ENCODE results near the gene MTMR1. TPM values are rescaled to one million over a fixed set of nuclear protein-coding genes. Genes with fewer than 3 reads are reported as not detected.

Gene MTMR1
- total RNA-seq (16.4 and 18.0 TPM in 2 replicates), polyA plus RNA-seq (11.9 and 19.0 TPM in 2 replicates)

DNA sequence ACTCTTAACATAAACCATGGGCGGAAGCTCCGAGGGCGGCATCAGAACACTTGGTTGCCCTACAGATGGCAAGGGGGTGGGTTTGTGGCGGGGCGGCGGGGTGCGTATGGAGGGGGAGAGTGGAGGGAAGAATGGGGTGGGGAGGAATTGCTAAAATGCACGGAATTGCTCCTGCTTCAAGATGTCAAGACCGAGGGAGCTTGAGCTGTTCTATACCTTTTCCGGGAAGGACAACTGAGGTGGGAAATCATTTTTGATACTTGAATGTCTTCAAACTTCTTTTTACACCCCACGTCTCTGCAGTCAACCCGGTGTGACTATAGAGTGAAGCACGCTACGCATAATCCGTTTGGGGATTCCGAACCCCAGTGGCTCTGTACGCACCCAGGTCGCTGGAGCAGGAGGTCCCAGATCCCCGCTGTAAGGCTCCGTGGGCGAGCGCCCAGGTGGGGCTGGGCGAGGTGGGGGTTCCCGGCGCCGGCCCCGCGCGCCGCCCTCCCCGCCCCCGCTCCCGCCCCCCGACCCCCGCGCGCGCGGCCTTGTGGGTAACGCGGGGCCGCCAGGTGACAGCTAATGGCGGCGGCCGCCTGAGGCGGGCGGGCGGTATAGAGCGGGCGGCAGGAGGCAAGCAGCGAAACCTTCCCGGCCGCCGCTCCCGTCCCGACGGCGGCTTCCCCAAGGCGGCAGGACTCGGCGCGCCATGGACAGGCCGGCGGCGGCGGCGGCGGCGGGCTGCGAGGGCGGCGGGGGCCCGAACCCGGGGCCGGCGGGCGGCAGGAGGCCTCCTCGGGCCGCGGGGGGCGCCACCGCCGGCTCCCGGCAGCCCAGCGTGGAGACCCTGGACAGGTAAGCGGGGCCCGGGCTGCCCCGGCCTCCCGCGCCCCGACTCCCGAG lies at the start of gene MTMR1:
Gene MTMR1 (plus strand): TSS at position 566 of the 894 bp plus-strand sequence. CDS start 135 bp downstream, at position 701.
- TF ChIP-seq, protein P1, sequence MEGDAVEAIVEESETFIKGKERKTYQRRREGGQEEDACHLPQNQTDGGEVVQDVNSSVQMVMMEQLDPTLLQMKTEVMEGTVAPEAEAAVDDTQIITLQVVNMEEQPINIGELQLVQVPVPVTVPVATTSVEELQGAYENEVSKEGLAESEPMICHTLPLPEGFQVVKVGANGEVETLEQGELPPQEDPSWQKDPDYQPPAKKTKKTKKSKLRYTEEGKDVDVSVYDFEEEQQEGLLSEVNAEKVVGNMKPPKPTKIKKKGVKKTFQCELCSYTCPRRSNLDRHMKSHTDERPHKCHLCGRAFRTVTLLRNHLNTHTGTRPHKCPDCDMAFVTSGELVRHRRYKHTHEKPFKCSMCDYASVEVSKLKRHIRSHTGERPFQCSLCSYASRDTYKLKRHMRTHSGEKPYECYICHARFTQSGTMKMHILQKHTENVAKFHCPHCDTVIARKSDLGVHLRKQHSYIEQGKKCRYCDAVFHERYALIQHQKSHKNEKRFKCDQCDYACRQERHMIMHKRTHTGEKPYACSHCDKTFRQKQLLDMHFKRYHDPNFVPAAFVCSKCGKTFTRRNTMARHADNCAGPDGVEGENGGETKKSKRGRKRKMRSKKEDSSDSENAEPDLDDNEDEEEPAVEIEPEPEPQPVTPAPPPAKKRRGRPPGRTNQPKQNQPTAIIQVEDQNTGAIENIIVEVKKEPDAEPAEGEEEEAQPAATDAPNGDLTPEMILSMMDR (IDR thresholded peaks at IDR 0.05; ENCODE audit: poor library complexity) = no peak
- no peak for TF ChIP-seq EZH2phosphoT487 (IDR thresholded peaks at IDR 0.05; ENCODE audit: low read depth, severe bottlenecking, unreplicated experiment)
- Histone ChIP-seq H3K27me3 (no peaks in the 10 kb centered on the region), H4K20me1 (ENCODE audit: insufficient read depth, poor library complexity, severe bottlenecking) (no peaks in the 10 kb centered on the region), H3K9me2 (replicated peaks; ENCODE audit: insufficient read depth) (no peaks in the 10 kb centered on the region), H3K36me3 (replicated peaks; ENCODE audit: insufficient read depth, low read depth) (no peaks in the 10 kb centered on the region), H3K4me3 (peak within 1 kb of the TSS; percentile 58), H2AFZ (peak within 1 kb of the TSS; percentile 85), H3K27ac (peak within 1 kb of the TSS; percentile 72), H3K79me2 (peaks cover 22% of the 10 kb centered on the region), H3K4me2 (peak within 1 kb of the TSS; percentile 80), H3K9me3 (ENCODE audit: low read depth) (no peaks in the 10 kb centered on the region), H3K4me1 (ENCODE audit: insufficient read depth) (no peaks in the 10 kb centered on the region)
- DNase-seq (ENCODE audit: low spot score) = peak; percentile 65
- 36% methylated on average over 12 of the region's 92 CpGs for WGBS (ENCODE audit: low lambda C conversion rate, missing lambda C conversion rate)

DNA sequence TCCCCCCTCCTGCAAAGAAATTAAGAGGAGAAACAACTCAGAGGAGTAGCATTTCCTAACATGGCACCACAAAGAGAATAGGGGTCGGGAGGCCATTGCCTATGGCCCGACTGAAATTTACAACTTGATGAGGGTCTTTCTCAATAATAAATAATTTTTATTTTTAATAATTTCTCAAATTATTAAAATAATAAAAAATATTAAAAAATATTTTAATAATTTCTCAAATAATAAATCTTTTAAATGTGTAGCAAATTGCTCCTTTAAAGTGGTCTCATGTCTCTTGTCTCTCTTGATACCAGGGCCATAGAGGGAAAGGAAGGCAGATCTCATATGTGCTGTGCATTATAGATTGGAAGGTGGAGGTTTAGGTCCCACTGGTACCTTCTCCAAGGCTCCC lies 49.2 kb upstream of the MTMR1 start:
- Histone ChIP-seq H3K27me3 (no peaks in the 10 kb centered on the region), H3K9me2 (replicated peaks; ENCODE audit: insufficient read depth) (no peaks in the 10 kb centered on the region), H3K36me3 (replicated peaks; ENCODE audit: insufficient read depth, low read depth) (no peaks in the 10 kb centered on the region), H4K20me1 (ENCODE audit: insufficient read depth, poor library complexity, severe bottlenecking) (no peaks in the 10 kb centered on the region), H2AFZ (no peak overlapping the region), H3K4me2 (no peak overlapping the region), H3K9me3 (ENCODE audit: low read depth) (no peaks in the 10 kb centered on the region), H3K27ac (no peak overlapping the region), H3K4me1 (ENCODE audit: insufficient read depth) (no peaks in the 10 kb centered on the region), H3K4me3 (no peak overlapping the region), H3K79me2 (no peaks in the 10 kb centered on the region)
- 90% methylated on average over 2 of the region's 2 CpGs for WGBS (ENCODE audit: low lambda C conversion rate, missing lambda C conversion rate)
- DNase-seq (ENCODE audit: low spot score) = no peak
- TF ChIP-seq, protein P1 (IDR thresholded peaks at IDR 0.05; ENCODE audit: poor library complexity) = no peak
- TF ChIP-seq EZH2phosphoT487 (IDR thresholded peaks at IDR 0.05; ENCODE audit: low read depth, severe bottlenecking, unreplicated experiment) (no peak), EZH2 (IDR thresholded peaks at IDR 0.05; ENCODE audit: borderline replicate concordance) (no peak)

DNA sequence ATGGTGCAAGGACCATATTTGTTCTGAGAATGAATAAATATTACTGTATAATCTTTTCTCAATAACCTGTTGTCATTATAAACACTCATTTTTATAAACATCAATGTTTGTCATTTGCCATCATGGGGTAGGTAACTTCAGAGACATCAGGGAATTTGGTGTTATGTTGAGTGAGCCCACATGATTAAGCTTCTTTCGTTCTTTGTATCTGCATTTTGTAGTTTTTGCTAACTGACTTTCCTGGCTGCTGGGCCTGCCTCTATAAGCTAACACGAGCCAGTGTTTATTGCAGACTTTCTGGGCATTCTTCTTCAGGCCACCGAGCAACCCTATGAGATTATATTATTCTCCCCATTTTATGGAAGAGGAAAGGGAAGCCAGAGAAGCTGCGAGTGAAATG lies 48.8 kb upstream of the MTMR1 start:
- WGBS (ENCODE audit: low lambda C conversion rate, missing lambda C conversion rate) = 90% methylated on average over 4 of the region's 4 CpGs
- no peak for TF ChIP-seq EZH2 (IDR thresholded peaks at IDR 0.05; ENCODE audit: borderline replicate concordance)
- no peak for TF ChIP-seq EZH2phosphoT487 (IDR thresholded peaks at IDR 0.05; ENCODE audit: low read depth, severe bottlenecking, unreplicated experiment)
- TF ChIP-seq, protein P1 (IDR thresholded peaks at IDR 0.05; ENCODE audit: poor library complexity) = no peak

More for the DNA sequence above, 48.8 kb upstream of the MTMR1 start:
- no peaks in the 10 kb centered on the region for H3K79me2 ChIP-seq
- H3K4me3 ChIP-seq = no peak overlapping the region
- no peaks in the 10 kb centered on the region for H3K9me2 ChIP-seq (replicated peaks; ENCODE audit: insufficient read depth)
- no peaks in the 10 kb centered on the region for H3K36me3 ChIP-seq (replicated peaks; ENCODE audit: insufficient read depth, low read depth)
- no peaks in the 10 kb centered on the region for H3K4me1 ChIP-seq (ENCODE audit: insufficient read depth)
- H2AFZ ChIP-seq = no peak overlapping the region
- H3K4me2 ChIP-seq = no peak overlapping the region
- H3K27ac ChIP-seq = no peak overlapping the region
- H3K27me3 ChIP-seq = no peaks in the 10 kb centered on the region
- no peaks in the 10 kb centered on the region for H4K20me1 ChIP-seq (ENCODE audit: insufficient read depth, poor library complexity, severe bottlenecking)
- H3K9me3 ChIP-seq (ENCODE audit: low read depth) = no peaks in the 10 kb centered on the region
- DNase-seq (ENCODE audit: low spot score) = no peak
